K562 (cell line): Measurements from ENCODE around the gene GIPC3. TPM values are rescaled to one million over a fixed set of nuclear protein-coding genes. Genes with fewer than 3 reads are reported as not detected.

Source experiments
- GABPA ChIP-seq: fragments of 200-800 bp; sonication (Bioruptor generic); conservative IDR thresholded peaks from 2 replicates; pipeline ENCODE4 v1.6.1; 2016; ENCODE audit warnings: low read depth, missing genetic modification characterization, missing compliant biosample characterization
- LCOR ChIP-seq: sonication (generic); formaldehyde crosslinking; IDR thresholded peaks from 2 replicates; pipeline ENCODE4 v1.8.0; 2022; ENCODE audit warnings: mild to moderate bottlenecking, missing genetic modification reagents
- NBN ChIP-seq: fragments of 450-650 bp; IDR thresholded peaks from 2 replicates; pipeline ENCODE4 v1.6.1; 2016; ENCODE audit warnings: low read depth, mild to moderate bottlenecking
- NCOA2 ChIP-seq, 2 experiments: fragments of 450-650 bp; IDR thresholded peaks; 2 replicates each; pipeline ENCODE4 v1.6.1; 2018; ENCODE audit warnings: mild to moderate bottlenecking in 2 of 2, moderate library complexity in 1 of 2; ENCODE audit not compliant: partially characterized antibody in 2 of 2
- POLR2B ChIP-seq: fragments of 450-650 bp; IDR thresholded peaks from 2 replicates; pipeline ENCODE4 v1.6.1; 2018; ENCODE audit warnings: low read depth; ENCODE audit not compliant: partially characterized antibody
- THRAP3 ChIP-seq: fragments of 450-650 bp; IDR thresholded peaks from 2 replicates; pipeline ENCODE4 v1.6.1; 2016; ENCODE audit warnings: mild to moderate bottlenecking, inconsistent platforms, borderline replicate concordance
- ZNF263 ChIP-seq: sonication (generic); formaldehyde crosslinking; IDR thresholded peaks from 2 replicates; pipeline ENCODE4 v1.8.0; 2022; ENCODE audit warnings: mild to moderate bottlenecking, missing genetic modification reagents, borderline replicate concordance
- ZNF316 ChIP-seq: fragments of 450-650 bp; IDR thresholded peaks from 2 replicates; pipeline ENCODE4 v1.6.1; 2016
- ZNF592 ChIP-seq: fragments of 450-650 bp; IDR thresholded peaks from 2 replicates; pipeline ENCODE4 v1.6.1; 2017; ENCODE audit warnings: antibody characterized with exemption, mild to moderate bottlenecking
- polyA plus RNA-seq, 8 experiments: library from polyadenylated mRNA; depleted of rRNA in 4 of 8; stranded (reverse) in 5 of 8; unstranded in 3 of 8; fragments of >200 nt; fragmentation: Nextera tagmentation in 2 of 8; fragmentation: Illumina TruSeq in 1 of 8; extraction: Ambion mirVana in 2 of 8; extraction: Trizol in 1 of 8; gene quantifications; 2 replicates each; pipeline versions ENCODE4 v1.2.1 to v1.2.3, GENCODE V29; 2011 to 2014; ENCODE audit warnings: inconsistent platforms in 1 of 8, missing spikeins in 1 of 8
- total RNA-seq, 7 experiments: library from RNA; depleted of rRNA in 6 of 7; stranded (reverse); fragments of >200 nt in 6 of 7; fragmentation: Illumina TruSeq in 2 of 7; extraction: Trizol in 2 of 7; gene quantifications; 2 replicates each; pipeline versions ENCODE4 v1.2.1 to v1.2.3, GENCODE V29; 2011 to 2021; ENCODE audit warnings: low replicate concordance in 1 of 7
- TF ChIP-seq, protein P1 (sequence below): sonication (generic); formaldehyde crosslinking; IDR thresholded peaks from 2 replicates; pipeline ENCODE4 v1.8.0; 2022; ENCODE audit warnings: mild to moderate bottlenecking, missing genetic modification reagents
- TF ChIP-seq, protein P2 (sequence below): fragments of 250-450 bp; sonication (Bioruptor Pico); IDR thresholded peaks from 2 replicates; pipeline ENCODE4 v1.8.0; 2021; ENCODE audit warnings: moderate library complexity, mild to moderate bottlenecking, inconsistent platforms
- TF ChIP-seq, protein P3 (sequence below): fragments of 450-650 bp; formaldehyde crosslinking; IDR thresholded peaks from 2 replicates; pipeline ENCODE4 v1.4.0; 2020; ENCODE audit warnings: mild to moderate bottlenecking, moderate library complexity
- TF ChIP-seq, protein P4 (sequence below): sonication (generic); formaldehyde crosslinking; IDR thresholded peaks from 2 replicates; pipeline ENCODE4 v1.8.1; 2023; ENCODE audit warnings: mild to moderate bottlenecking, missing genetic modification reagents
- TF ChIP-seq, protein P5 (sequence below): sonication (generic); formaldehyde crosslinking; IDR thresholded peaks from 2 replicates; pipeline ENCODE4 v1.8.0; 2022; ENCODE audit warnings: mild to moderate bottlenecking, missing genetic modification reagents

The GIPC3 gene
- total and polyA plus RNA-seq, 9 of the 15 experiments (the other 6 are each of a cell fraction or from before 2014, with no cell fraction given), result 0.03 to 3.6 (median 1.5) TPM; not detected in 1

- TF ChIP-seq, protein P1, sequence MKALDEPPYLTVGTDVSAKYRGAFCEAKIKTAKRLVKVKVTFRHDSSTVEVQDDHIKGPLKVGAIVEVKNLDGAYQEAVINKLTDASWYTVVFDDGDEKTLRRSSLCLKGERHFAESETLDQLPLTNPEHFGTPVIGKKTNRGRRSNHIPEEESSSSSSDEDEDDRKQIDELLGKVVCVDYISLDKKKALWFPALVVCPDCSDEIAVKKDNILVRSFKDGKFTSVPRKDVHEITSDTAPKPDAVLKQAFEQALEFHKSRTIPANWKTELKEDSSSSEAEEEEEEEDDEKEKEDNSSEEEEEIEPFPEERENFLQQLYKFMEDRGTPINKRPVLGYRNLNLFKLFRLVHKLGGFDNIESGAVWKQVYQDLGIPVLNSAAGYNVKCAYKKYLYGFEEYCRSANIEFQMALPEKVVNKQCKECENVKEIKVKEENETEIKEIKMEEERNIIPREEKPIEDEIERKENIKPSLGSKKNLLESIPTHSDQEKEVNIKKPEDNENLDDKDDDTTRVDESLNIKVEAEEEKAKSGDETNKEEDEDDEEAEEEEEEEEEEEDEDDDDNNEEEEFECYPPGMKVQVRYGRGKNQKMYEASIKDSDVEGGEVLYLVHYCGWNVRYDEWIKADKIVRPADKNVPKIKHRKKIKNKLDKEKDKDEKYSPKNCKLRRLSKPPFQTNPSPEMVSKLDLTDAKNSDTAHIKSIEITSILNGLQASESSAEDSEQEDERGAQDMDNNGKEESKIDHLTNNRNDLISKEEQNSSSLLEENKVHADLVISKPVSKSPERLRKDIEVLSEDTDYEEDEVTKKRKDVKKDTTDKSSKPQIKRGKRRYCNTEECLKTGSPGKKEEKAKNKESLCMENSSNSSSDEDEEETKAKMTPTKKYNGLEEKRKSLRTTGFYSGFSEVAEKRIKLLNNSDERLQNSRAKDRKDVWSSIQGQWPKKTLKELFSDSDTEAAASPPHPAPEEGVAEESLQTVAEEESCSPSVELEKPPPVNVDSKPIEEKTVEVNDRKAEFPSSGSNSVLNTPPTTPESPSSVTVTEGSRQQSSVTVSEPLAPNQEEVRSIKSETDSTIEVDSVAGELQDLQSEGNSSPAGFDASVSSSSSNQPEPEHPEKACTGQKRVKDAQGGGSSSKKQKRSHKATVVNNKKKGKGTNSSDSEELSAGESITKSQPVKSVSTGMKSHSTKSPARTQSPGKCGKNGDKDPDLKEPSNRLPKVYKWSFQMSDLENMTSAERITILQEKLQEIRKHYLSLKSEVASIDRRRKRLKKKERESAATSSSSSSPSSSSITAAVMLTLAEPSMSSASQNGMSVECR, result peak; percentile 63
- TF ChIP-seq POLR2B (no peak), NBN (peak; percentile 36; the same call in 1 of the 2 replicates), NCOA2 (IDR thresholded peaks at IDR 0.05; ENCODE audit: partially characterized antibody in 2 of 2) (no peak), LCOR (CRISPR knock-in tag) (no peak), THRAP3 (no peak), ZNF263 (CRISPR knock-in tag) (peak; percentile 36; the same call in 1 of the 2 replicates), ZNF592 (no peak), ZNF316 (peak; percentile 97), GABPA (tag) (no peak)
- TF ChIP-seq, protein P2, sequence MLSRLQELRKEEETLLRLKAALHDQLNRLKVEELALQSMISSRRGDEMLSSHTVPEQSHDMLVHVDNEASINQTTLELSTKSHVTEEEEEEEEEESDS (CRISPR knock-in tag), result no peak
- TF ChIP-seq, protein P3, sequence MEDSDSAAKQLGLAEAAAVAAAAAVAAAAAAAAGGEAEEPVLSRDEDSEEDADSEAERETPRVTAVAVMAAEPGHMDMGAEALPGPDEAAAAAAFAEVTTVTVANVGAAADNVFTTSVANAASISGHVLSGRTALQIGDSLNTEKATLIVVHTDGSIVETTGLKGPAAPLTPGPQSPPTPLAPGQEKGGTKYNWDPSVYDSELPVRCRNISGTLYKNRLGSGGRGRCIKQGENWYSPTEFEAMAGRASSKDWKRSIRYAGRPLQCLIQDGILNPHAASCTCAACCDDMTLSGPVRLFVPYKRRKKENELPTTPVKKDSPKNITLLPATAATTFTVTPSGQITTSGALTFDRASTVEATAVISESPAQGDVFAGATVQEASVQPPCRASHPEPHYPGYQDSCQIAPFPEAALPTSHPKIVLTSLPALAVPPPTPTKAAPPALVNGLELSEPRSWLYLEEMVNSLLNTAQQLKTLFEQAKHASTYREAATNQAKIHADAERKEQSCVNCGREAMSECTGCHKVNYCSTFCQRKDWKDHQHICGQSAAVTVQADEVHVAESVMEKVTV (CRISPR knock-in tag), result peak; percentile 75
- TF ChIP-seq, protein P4, sequence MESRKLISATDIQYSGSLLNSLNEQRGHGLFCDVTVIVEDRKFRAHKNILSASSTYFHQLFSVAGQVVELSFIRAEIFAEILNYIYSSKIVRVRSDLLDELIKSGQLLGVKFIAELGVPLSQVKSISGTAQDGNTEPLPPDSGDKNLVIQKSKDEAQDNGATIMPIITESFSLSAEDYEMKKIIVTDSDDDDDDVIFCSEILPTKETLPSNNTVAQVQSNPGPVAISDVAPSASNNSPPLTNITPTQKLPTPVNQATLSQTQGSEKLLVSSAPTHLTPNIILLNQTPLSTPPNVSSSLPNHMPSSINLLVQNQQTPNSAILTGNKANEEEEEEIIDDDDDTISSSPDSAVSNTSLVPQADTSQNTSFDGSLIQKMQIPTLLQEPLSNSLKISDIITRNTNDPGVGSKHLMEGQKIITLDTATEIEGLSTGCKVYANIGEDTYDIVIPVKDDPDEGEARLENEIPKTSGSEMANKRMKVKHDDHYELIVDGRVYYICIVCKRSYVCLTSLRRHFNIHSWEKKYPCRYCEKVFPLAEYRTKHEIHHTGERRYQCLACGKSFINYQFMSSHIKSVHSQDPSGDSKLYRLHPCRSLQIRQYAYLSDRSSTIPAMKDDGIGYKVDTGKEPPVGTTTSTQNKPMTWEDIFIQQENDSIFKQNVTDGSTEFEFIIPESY (CRISPR knock-in tag), result peak; percentile 93
- TF ChIP-seq, protein P5, sequence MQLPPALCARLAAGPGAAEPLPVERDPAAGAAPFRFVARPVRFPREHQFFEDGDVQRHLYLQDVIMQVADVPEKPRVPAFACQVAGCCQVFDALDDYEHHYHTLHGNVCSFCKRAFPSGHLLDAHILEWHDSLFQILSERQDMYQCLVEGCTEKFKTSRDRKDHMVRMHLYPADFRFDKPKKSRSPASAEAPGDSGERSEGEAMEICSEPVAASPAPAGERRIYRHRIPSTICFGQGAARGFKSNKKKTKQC (CRISPR knock-in tag), result peak; percentile 49; the same call in 1 of the 2 replicates
These were observed 33.0 kb downstream of the GIPC3 start (continued) for GRCh38 chr19:3618144-3618810.
